A673 (cell line): ENCODE results near the gene BAIAP2L1. TPM values are rescaled to one million over a fixed set of nuclear protein-coding genes. Genes with fewer than 3 reads are reported as not detected.

Experiments
- BruUV-seq: library from RNA; stranded (reverse); fragments of 400-500 nt; replicated peaks from 2 replicates; lab custom pipeline; 2021; lab: Mats Ljungman, UMichigan
- CTCF ChIA-PET: fragments of 300-600 bp; sonication (Branson Sonifier 250); formaldehyde crosslinking; loops from one replicate; lab custom pipeline; 2022; ENCODE audit warnings: antibody characterized with exemption; lab: Charles Lee
- POLR2A ChIA-PET: fragments of 300-600 bp; sonication (Branson Sonifier 250); formaldehyde crosslinking; loops from one replicate; lab custom pipeline; 2022; ENCODE audit warnings: antibody characterized with exemption; ENCODE audit not compliant: low non-redundant PET; lab: Charles Lee
- DNase-seq: peaks from one replicate; pipeline ENCODE4 v3.0.0-alpha.2; 2015; ENCODE audit warnings: low spot score
- H3K27ac ChIP-seq: fragments of 200-600 bp; sonication (generic); 2 replicates; pipeline ENCODE4 v1.5.1; 2016; ENCODE audit warnings: mixed run types, low read depth, mild to moderate bottlenecking, mixed read lengths, antibody characterized with exemption, low read length; ENCODE audit not compliant: poor library complexity, severe bottlenecking
- H3K27me3 ChIP-seq: fragments of 200-600 bp; sonication (generic); replicated peaks from 2 replicates; pipeline ENCODE4 v1.6.1; 2017; ENCODE audit warnings: mixed run types, low read depth, mild to moderate bottlenecking, mixed read lengths, antibody characterized with exemption, low read length; ENCODE audit not compliant: insufficient read depth, poor library complexity
- H3K36me3 ChIP-seq: fragments of 200-600 bp; sonication (generic); 2 replicates; pipeline ENCODE4 v1.6.1; 2016; ENCODE audit warnings: mixed run types, mild to moderate bottlenecking, mixed read lengths, antibody characterized with exemption, low read length; ENCODE audit not compliant: insufficient read depth, poor library complexity, severe bottlenecking
- H3K4me1 ChIP-seq: fragments of 200-600 bp; sonication (generic); 2 replicates; pipeline ENCODE4 v1.6.1; 2017; ENCODE audit warnings: mixed run types, mild to moderate bottlenecking, mixed read lengths, antibody characterized with exemption, low read length; ENCODE audit not compliant: insufficient read depth, poor library complexity, severe bottlenecking
- H3K4me3 ChIP-seq: fragments of 200-600 bp; sonication (generic); 2 replicates; pipeline ENCODE4 v1.5.1; 2016; ENCODE audit warnings: low read depth, mixed run types, mild to moderate bottlenecking, mixed read lengths, low read length; ENCODE audit not compliant: poor library complexity, severe bottlenecking
- H3K9me3 ChIP-seq: fragments of 200-600 bp; sonication (generic); 2 replicates; pipeline ENCODE4 v1.6.1; 2016; ENCODE audit warnings: mixed run types, low read depth, mild to moderate bottlenecking, mixed read lengths, antibody characterized with exemption, low read length; ENCODE audit not compliant: poor library complexity, severe bottlenecking
- CTCF ChIP-seq: fragments of 300-800, 200-600 bp; sonication (generic); conservative IDR thresholded peaks from 2 replicates; pipeline ENCODE4 v1.5.1; 2017; ENCODE audit warnings: low read depth, mild to moderate bottlenecking, antibody characterized with exemption, low read length, moderate library complexity, mixed read lengths
- EZH2 ChIP-seq: fragments of 200-600 bp; sonication (generic); IDR thresholded peaks from 2 replicates; pipeline ENCODE4 v1.6.1; 2017; ENCODE audit warnings: borderline replicate concordance, low read depth, mild to moderate bottlenecking, mixed read lengths, antibody characterized with exemption, low read length; ENCODE audit not compliant: poor library complexity, severe bottlenecking
- intact Hi-C: fragments of 100-400 bp; cut with micrococcal nuclease; formaldehyde crosslinking; loops from one replicate; pipeline ENCODE4 v1.10.0; 2022; ENCODE audit not compliant: unreplicated experiment
- total RNA-seq: library from RNA; stranded (reverse); gene quantifications from 2 replicates; pipeline ENCODE4 v1.2.3, GENCODE V29; 2021

BAIAP2L1 gene
- total RNA-seq, 1 experiment from 2014 or later: 0.77 TPM

- BruUV-seq: no TSS peak
- intact Hi-C loops: no loop called here
- TF ChIP-seq CTCF (no peak), EZH2 (no peak)
- no peak for DNase-seq
- H3K27ac ChIP-seq: peak overlapping the region; percentile 81
- no peaks in the 10 kb centered on the region for H3K36me3 ChIP-seq
- H3K4me3 ChIP-seq: peak overlapping the region; percentile 93
- POLR2A ChIA-PET: no interaction called here
- CTCF ChIA-PET: no interaction called here
- no peaks in the 10 kb centered on the region for H3K4me1 ChIP-seq
- H3K9me3 ChIP-seq: no peaks in the 10 kb centered on the region
- no peaks in the 10 kb centered on the region for H3K27me3 ChIP-seq
These were observed 118.9 kb downstream of the BAIAP2L1 start for GRCh38 chr7:98281757-98282606.

- POLR2A ChIA-PET: no interaction called here
- BruUV-seq: no TSS peak
- DNase-seq: peak; percentile 93
- Histone ChIP-seq H3K4me1 (no peaks in the 10 kb centered on the region), H3K36me3 (no peaks in the 10 kb centered on the region), H3K9me3 (no peaks in the 10 kb centered on the region), H3K4me3 (peak within 1 kb of the TSS; percentile 93), H3K27ac (peak within 1 kb of the TSS; percentile 81), H3K27me3 (no peaks in the 10 kb centered on the region)
- TF ChIP-seq EZH2: no peak
- intact Hi-C loops: no loop called here
- CTCF ChIA-PET: no interaction called here
These were observed 119.8 kb downstream of the BAIAP2L1 start, which contains the start of gene BRI3 for GRCh38 chr7:98280791-98281756. Gene BRI3 (plus strand): TSS chr7:98281686. CDS start chr7:98281796, 110 bp downstream.

GRCh38 chr7:98280296-98280695 lies 120.6 kb downstream of the BAIAP2L1 start:
- no peaks in the 10 kb centered on the region for H3K27me3 ChIP-seq
- no peak overlapping the region for H3K27ac ChIP-seq
- TF ChIP-seq CTCF (no peak), EZH2 (no peak)
- no peaks in the 10 kb centered on the region for H3K9me3 ChIP-seq
- ChIA-PET CTCF (no interaction called here), POLR2A (interaction anchor here (0.6 kb wide), 1 partner anchor 9 kb away, joined by 3 read pairs; no protein-coding TSS in a partner anchor)
- BruUV-seq: no TSS peak
- H3K4me3 ChIP-seq: peak overlapping the region; percentile 55
- no peaks in the 10 kb centered on the region for H3K4me1 ChIP-seq
- no peaks in the 10 kb centered on the region for H3K36me3 ChIP-seq
- intact Hi-C loops: no loop called here
- DNase-seq: no peak
